ENCODE data around the gene IL2RG.

The IL2RG gene

DNA sequence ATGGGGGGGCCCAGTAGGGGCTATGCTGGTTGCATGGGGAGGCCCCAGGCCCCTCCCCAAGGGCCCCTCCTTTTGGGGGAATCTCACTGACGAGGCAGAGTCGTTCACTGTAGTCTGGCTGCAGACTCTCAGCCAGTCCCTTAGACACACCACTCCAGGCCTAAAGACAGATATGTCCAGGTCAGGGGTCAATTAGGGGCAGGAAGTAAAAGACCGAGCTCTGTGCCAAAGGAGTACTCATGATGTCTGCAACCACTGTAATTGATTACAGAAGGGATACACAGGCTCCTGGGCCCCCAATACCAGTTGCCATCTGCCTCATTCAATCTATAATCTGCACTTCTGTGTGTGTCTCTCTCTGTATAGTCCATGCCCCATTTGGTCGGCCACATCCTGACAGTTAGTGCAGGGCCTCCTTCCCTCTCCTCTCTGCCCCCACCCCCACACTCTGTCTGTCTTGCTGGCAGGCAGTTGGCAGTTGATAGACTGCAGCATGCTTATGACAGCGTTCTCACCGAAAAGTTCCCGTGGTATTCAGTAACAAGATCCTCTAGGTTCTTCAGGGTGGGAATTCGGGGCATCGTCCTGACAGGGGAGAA, 3.5 kb downstream of the IL2RG start:
- peak in 2 of 4 experiments; percentile 7 to 9 for DNase-seq

DNA sequence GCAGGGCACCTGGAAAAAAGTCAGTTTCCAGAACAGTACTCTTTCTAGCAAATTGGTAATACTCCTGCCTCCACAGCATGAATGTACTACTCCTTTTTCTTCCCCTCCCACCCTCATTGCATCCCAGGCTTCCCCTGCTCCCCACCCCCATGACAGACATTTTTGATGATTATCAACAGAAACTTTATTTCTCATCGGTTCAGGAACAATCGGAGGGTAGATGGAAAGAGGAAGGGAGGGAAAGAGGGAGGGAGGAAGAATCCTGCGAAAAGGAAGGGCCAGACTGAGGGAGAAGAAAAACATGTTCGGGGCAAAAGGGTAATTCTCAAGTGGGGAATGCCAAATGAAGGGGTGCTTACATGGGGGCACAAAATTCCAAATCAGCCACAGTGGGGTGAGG, 4.1 kb downstream of the IL2RG start:
- DNase-seq, result no peak

GRCh38 chrX:71106427-71106826, 5.0 kb downstream of the IL2RG start, which contains the start of gene CXorf65:
Gene CXorf65, minus strand, starts transcription at chrX:71106740. Its CDS starts 184 bp downstream, at chrX:71106556.
- no peak for DNase-seq

GRCh38 chrX:71105628-71106027, 5.7 kb downstream of the IL2RG start:
- DNase-seq, result no peak

- DNase-seq, result peak in 3 of 4 experiments; percentile 5 to 34 (median 8)
These were observed 8.0 kb downstream of the IL2RG start for GRCh38 chrX:71103110-71103983.

DNA sequence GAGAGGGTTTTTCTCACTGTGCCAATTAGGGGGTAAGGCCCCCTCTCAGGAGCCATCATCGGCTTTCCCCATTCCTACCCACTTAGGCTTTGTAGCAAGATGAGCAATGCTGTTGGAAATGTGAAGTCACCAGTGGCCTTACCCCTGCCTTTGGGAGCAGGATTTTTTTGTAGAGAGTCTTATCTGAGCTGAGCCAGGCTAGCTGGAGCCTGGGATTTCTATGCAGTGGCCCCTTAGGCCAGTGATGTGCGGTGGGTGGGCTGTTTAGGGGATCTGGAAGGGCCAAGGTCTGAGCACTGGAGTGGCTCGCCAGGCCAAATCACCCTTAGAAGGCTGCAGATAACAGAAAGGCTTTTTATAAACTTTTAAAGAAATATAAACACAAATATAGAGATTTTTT, 9.1 kb downstream of the IL2RG start:
- DNase-seq, result no peak

DNA sequence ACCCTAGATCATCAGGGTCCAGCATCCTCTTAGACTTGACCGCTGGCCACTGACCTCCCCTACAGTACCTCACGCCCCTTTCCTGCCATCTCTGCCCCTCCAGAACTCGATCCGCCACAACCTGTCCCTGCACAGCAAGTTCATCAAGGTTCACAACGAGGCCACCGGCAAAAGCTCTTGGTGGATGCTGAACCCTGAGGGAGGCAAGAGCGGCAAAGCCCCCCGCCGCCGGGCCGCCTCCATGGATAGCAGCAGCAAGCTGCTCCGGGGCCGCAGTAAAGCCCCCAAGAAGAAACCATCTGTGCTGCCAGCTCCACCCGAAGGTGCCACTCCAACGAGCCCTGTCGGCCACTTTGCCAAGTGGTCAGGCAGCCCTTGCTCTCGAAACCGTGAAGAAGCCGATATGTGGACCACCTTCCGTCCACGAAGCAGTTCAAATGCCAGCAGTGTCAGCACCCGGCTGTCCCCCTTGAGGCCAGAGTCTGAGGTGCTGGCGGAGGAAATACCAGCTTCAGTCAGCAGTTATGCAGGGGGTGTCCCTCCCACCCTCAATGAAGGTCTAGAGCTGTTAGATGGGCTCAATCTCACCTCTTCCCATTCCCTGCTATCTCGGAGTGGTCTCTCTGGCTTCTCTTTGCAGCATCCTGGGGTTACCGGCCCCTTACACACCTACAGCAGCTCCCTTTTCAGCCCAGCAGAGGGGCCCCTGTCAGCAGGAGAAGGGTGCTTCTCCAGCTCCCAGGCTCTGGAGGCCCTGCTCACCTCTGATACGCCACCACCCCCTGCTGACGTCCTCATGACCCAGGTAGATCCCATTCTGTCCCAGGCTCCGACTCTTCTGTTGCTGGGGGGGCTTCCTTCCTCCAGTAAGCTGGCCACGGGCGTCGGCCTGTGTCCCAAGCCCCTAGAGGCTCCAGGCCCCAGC, 10.5 kb downstream of the IL2RG start:
- DNase-seq, result no peak

DNA sequence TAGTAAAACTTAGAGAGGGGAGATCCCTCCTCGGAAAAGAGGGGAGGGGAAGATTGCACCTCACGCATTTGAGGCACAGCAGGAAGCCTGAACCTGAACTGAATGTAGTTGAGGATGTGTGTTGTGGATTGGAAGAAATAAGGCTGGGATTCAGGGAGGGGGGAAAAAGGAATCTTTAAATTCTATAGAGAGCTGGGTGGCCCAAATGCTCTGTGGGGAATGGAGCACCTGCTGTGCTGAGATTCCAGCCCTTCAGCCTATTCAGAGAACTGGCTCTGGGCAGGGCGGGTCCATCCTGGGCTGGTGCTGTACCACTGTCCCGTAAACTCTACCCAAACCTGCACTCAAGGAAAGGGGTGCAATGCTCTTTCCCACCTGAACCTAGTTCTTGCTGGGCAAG, 11.6 kb downstream of the IL2RG start:
- DNase-seq, result no peak

- DNase-seq, result no peak
These were observed 12.3 kb downstream of the IL2RG start for GRCh38 chrX:71098951-71099506.

- peak; percentile 34 to 68 (median 56) for DNase-seq
These were observed 13.1 kb downstream of the IL2RG start for GRCh38 chrX:71098302-71098701.

DNA sequence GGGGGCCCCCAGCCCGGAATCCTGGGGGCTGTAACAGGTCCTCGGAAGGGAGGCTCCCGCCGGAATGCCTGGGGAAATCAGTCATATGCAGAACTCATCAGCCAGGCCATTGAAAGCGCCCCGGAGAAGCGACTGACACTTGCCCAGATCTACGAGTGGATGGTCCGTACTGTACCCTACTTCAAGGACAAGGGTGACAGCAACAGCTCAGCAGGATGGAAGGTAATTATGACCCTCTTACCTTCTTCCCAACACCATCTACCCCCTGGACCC, 14.7 kb downstream of the IL2RG start:
- DNase-seq, result no peak

DNA sequence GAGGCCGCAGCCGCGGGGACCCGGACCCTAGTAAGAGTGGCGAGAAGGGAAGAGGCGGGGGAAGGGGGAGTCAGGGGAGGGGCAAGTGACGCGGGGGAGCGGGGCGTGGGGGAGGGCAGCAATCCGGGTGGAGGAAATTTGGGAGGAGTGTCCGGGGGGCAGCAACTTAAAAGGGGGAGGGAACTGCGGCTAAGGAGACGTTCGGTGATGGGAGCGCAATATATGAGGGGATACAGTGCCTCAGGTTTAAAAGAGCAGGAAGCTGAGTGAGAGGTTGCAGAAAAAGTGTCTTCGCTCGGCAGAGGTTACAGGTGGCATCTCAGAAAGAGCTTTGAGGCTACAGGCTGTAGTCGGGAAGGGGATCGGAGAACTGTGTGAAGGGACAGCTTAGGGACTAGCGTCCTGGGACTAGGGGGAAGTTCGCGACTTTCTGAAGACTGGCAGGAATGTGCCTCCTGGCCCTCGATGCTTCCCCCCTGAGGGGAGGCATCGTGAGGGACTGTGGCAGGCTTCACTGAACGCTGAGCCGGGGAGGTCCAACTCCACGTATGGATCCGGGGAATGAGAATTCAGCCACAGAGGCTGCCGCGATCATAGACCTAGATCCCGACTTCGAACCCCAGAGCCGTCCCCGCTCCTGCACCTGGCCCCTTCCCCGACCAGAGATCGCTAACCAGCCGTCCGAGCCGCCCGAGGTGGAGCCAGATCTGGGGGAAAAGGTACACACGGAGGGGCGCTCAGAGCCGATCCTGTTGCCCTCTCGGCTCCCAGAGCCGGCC, 15.2 kb downstream of the IL2RG start:
- peak in 1 of 4 experiments; percentile 51 for DNase-seq

DNA sequence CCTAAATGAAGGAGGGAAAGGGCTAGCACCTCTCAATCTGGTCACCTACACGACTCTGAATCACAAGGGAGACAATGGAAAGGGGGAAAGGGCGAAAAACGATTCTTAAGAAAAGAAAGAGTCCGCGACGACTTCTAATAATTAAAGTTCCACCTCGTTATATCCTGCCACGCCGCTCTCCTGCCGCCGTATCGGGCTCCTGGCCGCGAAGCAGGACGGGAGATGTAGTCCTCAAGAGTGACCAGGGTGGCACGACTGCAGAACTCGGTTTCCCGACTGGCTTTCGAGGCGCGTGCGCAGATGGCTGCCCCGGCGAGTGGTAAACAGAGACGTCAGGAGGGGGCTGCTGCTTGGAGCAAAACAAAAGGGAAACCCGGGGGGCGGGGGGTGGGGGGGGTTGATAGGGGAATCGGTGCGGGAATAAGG, 15.8 kb downstream of the IL2RG start, which contains the start of gene FOXO4:
Gene FOXO4 (plus strand): TSS at position 297 of the 426 bp plus-strand sequence. CDS start 678 bp downstream, outside the sequence.
- peak; percentile 56 to 72 (median 68) for DNase-seq

GRCh38 chrX:71095033-71095432, 16.3 kb downstream of the IL2RG start:
- DNase-seq, result no peak

DNA sequence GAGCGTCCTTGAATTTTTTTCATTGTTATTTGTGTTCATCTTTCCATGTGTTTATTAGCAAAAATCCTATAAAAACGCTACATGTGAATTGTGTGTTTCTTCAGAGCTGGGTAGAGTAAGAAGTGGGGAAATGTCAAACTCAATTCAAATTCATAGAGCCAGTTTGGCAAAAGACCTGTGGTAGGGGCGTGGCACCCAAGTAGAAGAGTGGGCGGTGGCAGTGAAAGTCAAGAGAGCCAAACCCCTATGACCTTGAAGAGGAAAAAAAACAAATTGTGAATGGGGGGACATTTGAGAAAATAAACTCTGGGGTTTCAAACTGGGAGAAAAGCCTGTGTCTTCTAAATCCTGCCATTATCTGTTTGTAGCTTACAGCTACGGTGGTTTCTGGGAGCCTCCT, 20.1 kb downstream of the IL2RG start:
- DNase-seq, result no peak

DNA sequence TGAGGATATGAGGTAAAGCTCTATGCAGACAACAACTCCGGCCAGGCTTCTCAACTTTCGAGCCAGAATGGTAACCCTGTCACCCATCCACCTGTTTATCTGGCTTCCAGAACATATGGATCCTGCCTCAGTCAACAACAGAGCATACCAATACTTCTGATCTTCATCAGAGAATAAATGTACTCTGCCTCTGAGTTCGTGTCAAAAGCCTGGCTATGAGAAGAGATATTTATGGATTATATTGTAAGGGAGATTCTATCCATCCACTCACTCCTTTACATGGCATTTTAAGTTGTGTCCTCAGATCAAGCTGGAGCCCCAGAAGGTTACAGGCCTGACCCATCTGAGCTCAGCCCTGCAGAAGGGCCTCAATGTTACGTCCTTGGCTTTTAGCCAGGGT, 25.5 kb downstream of the IL2RG start:
- no peak for DNase-seq

- no peak for DNase-seq
These were observed 28.6 kb downstream of the IL2RG start for GRCh38 chrX:71082822-71083221.

DNA sequence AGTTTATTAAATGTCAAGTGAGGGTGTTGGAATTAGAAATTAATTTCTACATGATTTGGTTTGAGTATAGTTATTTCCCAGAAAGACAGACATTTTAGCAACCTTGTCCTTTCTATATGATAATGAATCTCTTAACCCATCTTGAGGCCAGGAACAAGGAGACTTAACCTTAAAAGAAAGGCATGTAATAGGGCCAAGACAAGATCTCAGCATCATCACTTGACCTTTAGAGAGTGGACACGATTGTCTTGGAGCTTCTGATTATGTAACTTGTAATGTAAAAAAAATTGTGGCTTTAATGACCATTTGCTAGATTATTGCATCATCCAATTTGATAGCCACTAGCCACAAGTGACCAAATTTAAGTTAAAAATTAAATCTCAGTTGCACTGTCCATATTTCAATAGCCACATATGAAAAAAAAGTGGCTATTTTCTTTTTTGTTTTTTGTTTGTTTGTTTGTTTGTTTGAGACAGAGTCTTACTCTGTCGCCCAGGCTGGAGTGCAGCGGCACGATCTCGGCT, 29.2 kb downstream of the IL2RG start:
- DNase-seq, result no peak

- DNase-seq, result no peak
These were observed 29.9 kb downstream of the IL2RG start for GRCh38 chrX:71081330-71082123.

DNA sequence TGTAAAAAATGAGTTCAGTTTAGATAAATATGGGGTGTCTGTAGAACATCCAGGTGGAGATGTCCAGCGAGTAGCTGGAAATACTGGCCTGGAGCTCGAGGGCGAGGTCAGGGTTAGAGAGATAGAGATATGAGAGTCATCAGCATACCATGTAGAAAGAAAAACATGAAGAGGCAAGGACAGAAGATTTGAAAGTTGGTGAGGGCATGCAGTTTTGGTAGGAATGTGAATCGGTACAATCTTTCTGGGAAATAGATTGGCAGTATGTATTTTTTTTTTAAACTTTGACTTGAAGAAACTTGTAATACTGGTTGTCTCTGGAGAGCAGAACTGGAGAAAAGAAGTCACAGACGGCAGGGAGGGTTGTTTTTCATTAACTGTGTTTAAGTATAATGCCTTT, 40.8 kb downstream of the IL2RG start:
- DNase-seq, result no peak

All from activated CD4-positive, CD25-positive, alpha-beta regulatory T cell (primary cell).